DOHH2 (cell line): Measurements from ENCODE around the gene CPLX1.

ENCODE experiments used
- H3F3A ChIP-seq: fragments of 200-600 bp; sonication (generic), shearing (Covaris generic); 2 replicates; pipeline ENCODE4 v1.6.0; 2016; ENCODE audit warnings: antibody characterized with exemption, mild to moderate bottlenecking; ENCODE audit not compliant: control insufficient read depth, insufficient read depth
- H3K27ac ChIP-seq: fragments of 200-600 bp; sonication (generic); 2 replicates; pipeline ENCODE4 v1.5.1; 2014; ENCODE audit warnings: low read depth, mild to moderate bottlenecking, low read length, moderate library complexity
- H3K27me3 ChIP-seq: fragments of 200-600 bp; sonication (generic); 2 replicates; pipeline ENCODE4 v1.6.1; 2014; ENCODE audit warnings: mild to moderate bottlenecking, low read length, mixed read lengths; ENCODE audit not compliant: control insufficient read depth
- H3K36me3 ChIP-seq: fragments of 200-600 bp; sonication (generic); 2 replicates; pipeline ENCODE4 v1.6.1; 2014; ENCODE audit warnings: mild to moderate bottlenecking, low read length, moderate library complexity, mixed read lengths; ENCODE audit not compliant: control insufficient read depth
- H3K4me1 ChIP-seq: fragments of 200-600 bp; sonication (generic); 2 replicates; pipeline ENCODE4 v1.6.1; 2014; ENCODE audit warnings: mild to moderate bottlenecking, low read length, mixed read lengths; ENCODE audit not compliant: control insufficient read depth
- H3K4me2 ChIP-seq: fragments of 200-600 bp; sonication (generic); 2 replicates; pipeline ENCODE4 v1.6.0; 2014; ENCODE audit warnings: mild to moderate bottlenecking, low read length, moderate library complexity
- H3K4me3 ChIP-seq: fragments of 200-600 bp; sonication (generic); 2 replicates; pipeline ENCODE4 v1.5.1; 2014; ENCODE audit warnings: mild to moderate bottlenecking, low read length, mixed read lengths
- H3K79me2 ChIP-seq: fragments of 200-600 bp; sonication (generic); 2 replicates; pipeline ENCODE4 v1.6.1; 2014; ENCODE audit warnings: mild to moderate bottlenecking, low read length, mixed read lengths; ENCODE audit not compliant: control insufficient read depth
- H3K9me2 ChIP-seq: fragments of 200-600 bp; sonication (generic); replicated peaks from 2 replicates; pipeline ENCODE4 v1.6.1; 2014; ENCODE audit warnings: mild to moderate bottlenecking, low read length, mixed read lengths; ENCODE audit not compliant: control insufficient read depth
- H3K9me3 ChIP-seq: fragments of 200-600 bp; sonication (generic); 2 replicates; pipeline ENCODE4 v1.6.1; 2014; ENCODE audit warnings: antibody characterized with exemption, low read length, mixed read lengths; ENCODE audit not compliant: control insufficient read depth, insufficient read depth
- H4K20me1 ChIP-seq: fragments of 200-600 bp; sonication (generic); 2 replicates; pipeline ENCODE4 v1.6.0; 2014; ENCODE audit warnings: low read depth, mild to moderate bottlenecking, antibody characterized with exemption, low read length, moderate library complexity; ENCODE audit not compliant: control insufficient read depth, insufficient read depth
- EZH2phosphoT487 ChIP-seq: fragments of 200-600 bp; sonication (generic); IDR thresholded peaks from 2 replicates; pipeline ENCODE4 v1.6.1; 2017; ENCODE audit warnings: borderline replicate concordance, mild to moderate bottlenecking, antibody characterized with exemption, low read length, moderate library complexity, mixed read lengths
- TF ChIP-seq, protein P1 (sequence below): fragments of 200-600 bp; sonication (generic); IDR thresholded peaks from one replicate; pipeline ENCODE4 v1.5.1; 2014; ENCODE audit warnings: antibody characterized with exemption, mild to moderate bottlenecking, low read depth, low read length; ENCODE audit not compliant: poor library complexity, severe bottlenecking

CPLX1 gene

DNA sequence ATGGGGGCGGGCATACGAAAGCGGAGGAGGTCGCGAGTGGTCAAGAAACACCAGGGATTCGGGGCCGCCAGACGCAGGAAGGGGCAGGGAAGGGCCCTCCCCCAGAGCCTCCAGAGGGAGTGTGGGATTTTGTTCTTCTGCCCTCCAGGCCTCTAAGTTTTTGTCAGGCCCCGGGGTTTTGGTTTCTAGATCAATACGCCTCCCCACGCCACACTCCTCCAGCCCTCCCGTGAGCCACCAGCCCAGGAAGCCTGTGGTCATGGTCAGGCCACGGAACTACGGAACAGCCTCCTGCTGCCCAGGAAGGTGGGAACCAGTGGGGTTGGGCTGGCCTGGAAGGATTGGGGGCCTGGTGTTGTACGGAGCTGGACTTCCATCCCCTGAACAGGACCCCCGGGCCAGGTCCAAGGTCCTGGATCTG, 38.4 kb downstream of the CPLX1 start:
- H4K20me1 ChIP-seq = no peaks in the 10 kb centered on the region
- no peak for TF ChIP-seq EZH2phosphoT487
- TF ChIP-seq, protein P1, sequence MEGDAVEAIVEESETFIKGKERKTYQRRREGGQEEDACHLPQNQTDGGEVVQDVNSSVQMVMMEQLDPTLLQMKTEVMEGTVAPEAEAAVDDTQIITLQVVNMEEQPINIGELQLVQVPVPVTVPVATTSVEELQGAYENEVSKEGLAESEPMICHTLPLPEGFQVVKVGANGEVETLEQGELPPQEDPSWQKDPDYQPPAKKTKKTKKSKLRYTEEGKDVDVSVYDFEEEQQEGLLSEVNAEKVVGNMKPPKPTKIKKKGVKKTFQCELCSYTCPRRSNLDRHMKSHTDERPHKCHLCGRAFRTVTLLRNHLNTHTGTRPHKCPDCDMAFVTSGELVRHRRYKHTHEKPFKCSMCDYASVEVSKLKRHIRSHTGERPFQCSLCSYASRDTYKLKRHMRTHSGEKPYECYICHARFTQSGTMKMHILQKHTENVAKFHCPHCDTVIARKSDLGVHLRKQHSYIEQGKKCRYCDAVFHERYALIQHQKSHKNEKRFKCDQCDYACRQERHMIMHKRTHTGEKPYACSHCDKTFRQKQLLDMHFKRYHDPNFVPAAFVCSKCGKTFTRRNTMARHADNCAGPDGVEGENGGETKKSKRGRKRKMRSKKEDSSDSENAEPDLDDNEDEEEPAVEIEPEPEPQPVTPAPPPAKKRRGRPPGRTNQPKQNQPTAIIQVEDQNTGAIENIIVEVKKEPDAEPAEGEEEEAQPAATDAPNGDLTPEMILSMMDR = no peak
- H3F3A ChIP-seq = no peaks in the 10 kb centered on the region
- no peak overlapping the region for H3K4me3 ChIP-seq
- H3K27me3 ChIP-seq = no peaks in the 10 kb centered on the region
- no peaks in the 10 kb centered on the region for H3K9me2 ChIP-seq
- H3K27ac ChIP-seq = no peak overlapping the region
- no peaks in the 10 kb centered on the region for H3K79me2 ChIP-seq
- H3K4me1 ChIP-seq = peaks cover 32% of the 10 kb centered on the region
- no peak overlapping the region for H3K4me2 ChIP-seq
- H3K9me3 ChIP-seq = no peaks in the 10 kb centered on the region
- no peaks in the 10 kb centered on the region for H3K36me3 ChIP-seq

- TF ChIP-seq, protein P1 = no peak
- TF ChIP-seq EZH2phosphoT487 = no peak
- Histone ChIP-seq H3K79me2 (no peaks in the 10 kb centered on the region), H3F3A (no peaks in the 10 kb centered on the region), H3K36me3 (no peaks in the 10 kb centered on the region), H3K4me1 (peaks cover 31% of the 10 kb centered on the region), H3K9me2 (no peaks in the 10 kb centered on the region), H3K4me3 (no peak overlapping the region), H3K9me3 (no peaks in the 10 kb centered on the region), H3K4me2 (no peak overlapping the region), H3K27ac (no peak overlapping the region), H3K27me3 (no peaks in the 10 kb centered on the region), H4K20me1 (no peaks in the 10 kb centered on the region)
Observed at GRCh38 chr4:786861-787300, 39.0 kb downstream of the CPLX1 start.

DNA sequence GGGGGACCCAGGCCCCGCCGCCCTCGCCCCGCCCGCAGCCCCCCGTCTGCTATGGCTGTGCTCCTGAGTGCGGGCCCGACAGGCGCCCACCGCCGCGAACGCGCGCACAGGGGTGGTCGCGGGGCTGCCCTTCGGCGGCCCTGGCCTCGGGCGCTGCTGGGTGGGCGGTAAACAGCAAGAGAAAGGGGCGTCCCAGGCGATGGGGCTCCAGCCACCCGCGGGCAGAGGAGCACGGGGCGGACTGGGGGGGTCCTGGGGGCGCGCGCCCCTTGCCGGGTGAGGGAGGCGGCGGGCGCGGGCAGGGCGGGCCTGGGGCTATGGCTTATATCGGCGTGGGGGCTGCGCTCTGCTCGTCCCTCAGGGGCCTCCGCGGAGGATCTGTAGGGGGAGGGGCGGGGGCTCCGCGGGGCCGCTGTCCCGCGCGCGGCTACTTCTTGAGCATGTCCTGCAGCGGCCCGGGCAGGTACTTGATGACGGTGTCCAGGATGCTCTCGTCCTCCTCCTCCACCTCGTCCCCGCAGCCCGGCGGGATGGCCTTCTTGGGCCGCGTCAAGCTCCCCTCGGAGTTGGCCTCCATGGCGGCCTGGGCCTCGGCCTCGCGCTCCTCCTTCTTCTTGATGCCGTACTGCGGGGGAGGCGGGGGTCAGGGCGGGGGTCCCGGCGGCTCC, 39.7 kb downstream of the CPLX1 start:
- H3K27ac ChIP-seq = no peak overlapping the region
- H3K4me3 ChIP-seq = no peak overlapping the region
- peaks cover 4% of the 10 kb centered on the region for H3K79me2 ChIP-seq
- H3K27me3 ChIP-seq = no peaks in the 10 kb centered on the region
- H3F3A ChIP-seq = no peaks in the 10 kb centered on the region
- H3K9me2 ChIP-seq = no peaks in the 10 kb centered on the region
- H3K4me2 ChIP-seq = no peak overlapping the region
- TF ChIP-seq, protein P1 = no peak
- no peak for TF ChIP-seq EZH2phosphoT487
- peaks cover 25% of the 10 kb centered on the region for H3K4me1 ChIP-seq
- H3K36me3 ChIP-seq = peaks cover 4% of the 10 kb centered on the region
- no peaks in the 10 kb centered on the region for H4K20me1 ChIP-seq
- no peaks in the 10 kb centered on the region for H3K9me3 ChIP-seq
